CD4-positive, CD25-positive, alpha-beta regulatory T cell (primary cell): ENCODE data around the gene URM1. TPM values are rescaled to one million over a fixed set of nuclear protein-coding genes. Genes with fewer than 3 reads are reported as not detected.

Source experiments
- ATAC-seq, 2 donors: fragments of 150-1000 bp; cut with Tn5 transposase; one replicate each; pipeline ENCODE4 v1.10.0; 2021; ENCODE audit warnings: low read depth in 2 of 2, moderate number of reproducible peaks in 2 of 2, moderate library complexity in 1 of 2
- DNase-seq, 3 donors: peaks; one replicate each; pipeline versions ENCODE4 v3.0.0 to v3.0.0-alpha.2; 2012 to 2022; ENCODE audit warnings: mixed read lengths in 1 of 3
- H3K27ac ChIP-seq: one replicate; pipeline ENCODE4 v1.7.0; 2013; ENCODE audit warnings: mild to moderate bottlenecking, low read length; ENCODE audit not compliant: insufficient read depth, poor library complexity, severe bottlenecking
- H3K27me3 ChIP-seq: one replicate; pipeline ENCODE4 v1.7.0; 2013; ENCODE audit warnings: low read length; ENCODE audit not compliant: control insufficient read depth, insufficient read depth
- H3K36me3 ChIP-seq: one replicate; pipeline ENCODE4 v1.7.0; 2013; ENCODE audit warnings: mild to moderate bottlenecking, low read length, moderate library complexity; ENCODE audit not compliant: control insufficient read depth, insufficient read depth
- H3K4me1 ChIP-seq: 2 replicates; pipeline ENCODE4 v1.7.0; 2013; ENCODE audit warnings: mild to moderate bottlenecking, low read length; ENCODE audit not compliant: insufficient read depth, control insufficient read depth, poor library complexity, severe bottlenecking
- H3K4me3 ChIP-seq: one replicate; pipeline ENCODE4 v1.7.0; 2013; ENCODE audit warnings: low read depth, mild to moderate bottlenecking, low read length, moderate library complexity
- H3K9me3 ChIP-seq, 2 experiments: 1 replicate in 1 of 2; 2 replicates in 1 of 2; pipeline ENCODE4 v1.7.0; 2013; ENCODE audit warnings: low read length in 2 of 2, mild to moderate bottlenecking in 1 of 2, moderate library complexity in 1 of 2; ENCODE audit not compliant: control insufficient read depth in 2 of 2
- H3K27ac Mint-ChIP-seq, 3 donors: one replicate each; pipeline ENCODE4 v1.8.0; 2020 to 2022; ENCODE audit warnings: mild to moderate bottlenecking in 3 of 3, mixed read lengths in 3 of 3, moderate library complexity in 2 of 3
- H3K27me3 Mint-ChIP-seq: one replicate; pipeline ENCODE4 v1.8.0; 2022; ENCODE audit warnings: mild to moderate bottlenecking, mixed read lengths
- H3K36me3 Mint-ChIP-seq: one replicate; pipeline ENCODE4 v1.8.0; 2020; ENCODE audit warnings: mixed read lengths
- H3K4me1 Mint-ChIP-seq, 4 donors: one replicate each; pipeline ENCODE4 v1.8.0; 2020 to 2022; ENCODE audit warnings: mixed read lengths in 4 of 4, mild to moderate bottlenecking in 1 of 4
- H3K4me3 Mint-ChIP-seq, 4 donors: one replicate each; pipeline ENCODE4 v1.8.0; 2020 to 2022; ENCODE audit warnings: mild to moderate bottlenecking in 4 of 4, mixed read lengths in 4 of 4, moderate library complexity in 3 of 4
- H3K9me3 Mint-ChIP-seq, 7 donors: one replicate each; pipeline ENCODE4 v1.8.0; 2020 to 2022; ENCODE audit warnings: mixed read lengths in 7 of 7, mild to moderate bottlenecking in 3 of 7, moderate library complexity in 2 of 7
- polyA plus RNA-seq, 4 donors: library from polyadenylated mRNA; unstranded; fragments of 300-500 nt; fragmentation: Illumina TruSeq; gene quantifications; one replicate each; pipeline ENCODE4 v1.2.3, GENCODE V29; 2021
- total RNA-seq: library from RNA; stranded (reverse); gene quantifications from one replicate; pipeline ENCODE4 v1.2.3, GENCODE V29; 2022

Gene URM1
- total and polyA plus RNA-seq, 5 donors from 2014 or later, result 46.2 to 60.7 (median 49.3) TPM

- no peak overlapping the region for H3K27ac Mint-ChIP-seq
- H3K36me3 Mint-ChIP-seq, result peaks cover 16% of the 10 kb centered on the region
- no peaks in the 10 kb centered on the region for H3K9me3 Mint-ChIP-seq
- H3K4me3 ChIP-seq, result no peak overlapping the region
- ATAC-seq (no peak), DNase-seq (no peak)
- H3K27ac ChIP-seq, result no peak overlapping the region
- H3K36me3 ChIP-seq, result peaks cover 19% of the 10 kb centered on the region
- H3K27me3 Mint-ChIP-seq, result peaks cover 17% of the 10 kb centered on the region
- no peaks in the 10 kb centered on the region for H3K9me3 ChIP-seq
- H3K27me3 ChIP-seq, result no peaks in the 10 kb centered on the region
- H3K4me1 ChIP-seq, result no peaks in the 10 kb centered on the region
- H3K4me3 Mint-ChIP-seq, result no peak overlapping the region
- peaks cover 0 to 4% (median 4%) of the 10 kb centered on the region in 4 donors for H3K4me1 Mint-ChIP-seq
Observed at GRCh38 chr9:128394379-128395168, 23.4 kb downstream of the URM1 start.

- H3K36me3 ChIP-seq, result no peaks in the 10 kb centered on the region
- peaks cover 0 to 4% (median 4%) of the 10 kb centered on the region in 4 donors for H3K4me1 Mint-ChIP-seq
- no peaks in the 10 kb centered on the region for H3K9me3 ChIP-seq
- peak overlapping the region in 1 of 3 donors; percentile 88 for H3K27ac Mint-ChIP-seq
- H3K4me3 Mint-ChIP-seq, result no peak overlapping the region
- no peaks in the 10 kb centered on the region for H3K4me1 ChIP-seq
- no peaks in the 10 kb centered on the region for H3K9me3 Mint-ChIP-seq
- DNase-seq (no peak), ATAC-seq (no peak)
- H3K4me3 ChIP-seq, result no peak overlapping the region
- no peaks in the 10 kb centered on the region for H3K27me3 ChIP-seq
- peaks cover 23% of the 10 kb centered on the region for H3K27me3 Mint-ChIP-seq
- peaks cover 6% of the 10 kb centered on the region for H3K36me3 Mint-ChIP-seq
- H3K27ac ChIP-seq, result no peak overlapping the region
Observed at GRCh38 chr9:128396970-128397613, 25.9 kb downstream of the URM1 start.

- Histone ChIP-seq H3K27ac (no peak overlapping the region), H3K27me3 (no peaks in the 10 kb centered on the region), H3K36me3 (no peaks in the 10 kb centered on the region), H3K9me3 (no peaks in the 10 kb centered on the region), H3K4me3 (no peak overlapping the region), H3K4me1 (no peaks in the 10 kb centered on the region)
- DNase-seq (no peak), ATAC-seq (no peak)
- H3K36me3 Mint-ChIP-seq, result peaks cover 4% of the 10 kb centered on the region
- H3K4me1 Mint-ChIP-seq, result peaks cover 0 to 4% (median 4%) of the 10 kb centered on the region in 4 donors
- no peaks in the 10 kb centered on the region for H3K9me3 Mint-ChIP-seq
- H3K27me3 Mint-ChIP-seq, result peaks cover 26% of the 10 kb centered on the region
- no peak overlapping the region for H3K4me3 Mint-ChIP-seq
- H3K27ac Mint-ChIP-seq, result no peak overlapping the region
Observed at GRCh38 chr9:128397831-128398230, 26.7 kb downstream of the URM1 start.

- Mint-ChIP-seq H3K27ac (no peak overlapping the region), H3K27me3 (peaks cover 27% of the 10 kb centered on the region), H3K4me1 (peaks cover 0 to 4% (median 4%) of the 10 kb centered on the region in 4 donors), H3K9me3 (no peaks in the 10 kb centered on the region), H3K36me3 (no peaks in the 10 kb centered on the region), H3K4me3 (no peak overlapping the region)
- no peaks in the 10 kb centered on the region for H3K36me3 ChIP-seq
- H3K27ac ChIP-seq, result no peak overlapping the region
- ATAC-seq (no peak), DNase-seq (no peak)
- no peaks in the 10 kb centered on the region for H3K27me3 ChIP-seq
- no peaks in the 10 kb centered on the region for H3K9me3 ChIP-seq
- H3K4me3 ChIP-seq, result no peak overlapping the region
- H3K4me1 ChIP-seq, result no peaks in the 10 kb centered on the region
Observed at GRCh38 chr9:128399861-128400260, 28.7 kb downstream of the URM1 start.

- Mint-ChIP-seq H3K4me1 (no peaks in the 10 kb centered on the region), H3K27me3 (peaks cover 35% of the 10 kb centered on the region), H3K27ac (no peak overlapping the region), H3K36me3 (no peaks in the 10 kb centered on the region), H3K9me3 (no peaks in the 10 kb centered on the region), H3K4me3 (no peak overlapping the region)
- ATAC-seq, result no peak
- Histone ChIP-seq H3K9me3 (no peaks in the 10 kb centered on the region), H3K4me3 (no peak overlapping the region), H3K4me1 (no peaks in the 10 kb centered on the region), H3K27ac (no peak overlapping the region), H3K36me3 (no peaks in the 10 kb centered on the region), H3K27me3 (no peaks in the 10 kb centered on the region)
- no peak for DNase-seq
Observed at GRCh38 chr9:128404560-128404959, 33.4 kb downstream of the URM1 start.

- no peak overlapping the region for H3K27ac Mint-ChIP-seq
- no peaks in the 10 kb centered on the region for H3K9me3 ChIP-seq
- ATAC-seq (no peak), DNase-seq (no peak)
- H3K27me3 ChIP-seq, result no peaks in the 10 kb centered on the region
- no peaks in the 10 kb centered on the region for H3K9me3 Mint-ChIP-seq
- H3K4me1 Mint-ChIP-seq, result no peaks in the 10 kb centered on the region
- H3K4me3 ChIP-seq, result no peak overlapping the region
- H3K4me1 ChIP-seq, result no peaks in the 10 kb centered on the region
- H3K36me3 ChIP-seq, result no peaks in the 10 kb centered on the region
- H3K36me3 Mint-ChIP-seq, result no peaks in the 10 kb centered on the region
- H3K27ac ChIP-seq, result no peak overlapping the region
- no peak overlapping the region for H3K4me3 Mint-ChIP-seq
- H3K27me3 Mint-ChIP-seq, result peaks cover 35% of the 10 kb centered on the region
Observed at GRCh38 chr9:128405077-128405779, 34.1 kb downstream of the URM1 start.

- Mint-ChIP-seq H3K27ac (no peak overlapping the region), H3K27me3 (peaks cover 39% of the 10 kb centered on the region), H3K36me3 (no peaks in the 10 kb centered on the region), H3K4me1 (no peaks in the 10 kb centered on the region), H3K4me3 (no peak overlapping the region), H3K9me3 (no peaks in the 10 kb centered on the region)
- no peak overlapping the region for H3K27ac ChIP-seq
- H3K4me1 ChIP-seq, result no peaks in the 10 kb centered on the region
- ATAC-seq (no peak), DNase-seq (no peak)
- no peaks in the 10 kb centered on the region for H3K9me3 ChIP-seq
- H3K36me3 ChIP-seq, result no peaks in the 10 kb centered on the region
- no peak overlapping the region for H3K4me3 ChIP-seq
- H3K27me3 ChIP-seq, result no peaks in the 10 kb centered on the region
Observed at GRCh38 chr9:128405780-128406171, 34.6 kb downstream of the URM1 start.
